Suppressor macrophage (primary cell): ENCODE results near the gene MAP1LC3B.
"Not testable (repeated sequence)": the region's sequence is repeated elsewhere in the genome, so short reads cannot be mapped to it uniquely, and the experiment has no call there.

Experiments used
- DNase-seq, 4 experiments: peaks; one replicate each; pipeline ENCODE4 v3.0.0-alpha.2; 2020 to 2022

Gene MAP1LC3B

DNA sequence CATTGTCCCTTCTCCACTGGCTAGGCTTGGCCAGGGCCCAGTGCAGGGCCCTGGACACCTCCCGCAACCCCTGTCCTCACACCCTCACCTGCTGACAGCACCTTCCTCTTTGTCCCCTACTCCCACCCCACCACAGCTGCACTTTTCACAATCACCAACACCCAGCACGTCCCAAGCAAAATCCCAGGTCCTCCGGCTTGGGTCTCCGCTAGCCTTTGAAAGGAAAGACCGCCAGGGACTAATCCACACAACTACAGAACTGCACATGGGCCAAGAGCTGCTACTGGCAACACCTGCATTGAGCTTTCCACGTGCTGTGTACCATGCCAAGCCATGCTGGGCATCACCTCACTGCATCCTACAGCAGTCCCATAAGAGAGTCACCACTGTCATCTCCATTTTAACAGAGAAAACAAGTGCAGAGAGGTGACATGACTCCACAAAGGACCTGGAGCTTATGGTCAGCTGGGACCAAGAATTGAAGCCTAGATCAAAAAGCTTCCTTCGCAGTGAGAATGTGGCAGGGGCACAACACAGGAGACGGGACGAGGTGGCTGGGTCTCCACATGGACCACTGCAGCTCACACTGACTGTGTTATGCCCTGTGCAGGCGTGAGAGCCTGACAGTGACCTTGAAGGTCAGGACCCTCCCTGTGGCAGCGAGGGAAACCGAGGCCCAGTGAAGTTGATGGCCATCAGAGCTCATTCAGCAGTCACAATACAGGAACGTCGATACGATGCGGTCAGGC is 31.1 kb upstream of the MAP1LC3B start:
- no peak for DNase-seq

DNA sequence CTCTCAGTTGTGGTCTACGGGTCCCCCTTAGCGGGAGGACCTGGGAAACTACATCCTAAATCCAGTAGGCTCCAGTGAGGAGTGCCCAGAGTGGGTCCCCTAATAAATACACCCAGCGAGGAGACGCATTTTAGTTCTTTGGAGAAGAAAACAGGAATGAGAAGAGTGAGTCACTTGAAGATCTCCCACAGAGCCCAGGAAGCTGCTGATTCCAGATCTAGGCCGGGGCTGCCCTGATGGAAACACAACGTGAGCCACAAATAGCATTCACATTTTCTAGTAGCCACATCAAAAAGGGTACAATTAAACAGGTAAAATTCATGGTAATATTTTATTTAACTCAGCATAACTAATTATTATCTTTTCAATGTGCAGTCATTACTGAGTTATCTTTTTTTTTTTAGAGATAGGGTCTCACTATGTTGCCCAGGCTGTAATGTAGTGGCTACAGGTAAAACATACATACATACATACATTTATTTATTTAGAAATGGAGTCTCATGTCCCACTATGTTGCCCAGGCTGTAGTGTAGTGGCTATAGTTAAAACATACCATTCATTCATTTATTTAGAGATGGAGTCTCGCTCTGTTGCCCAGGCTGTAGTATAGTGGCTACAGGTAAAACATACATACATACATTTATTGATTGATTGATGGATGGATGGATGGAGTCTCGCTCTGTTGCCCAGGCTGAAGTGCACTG is 30.1 kb upstream of the MAP1LC3B start:
- no peak for DNase-seq

DNA sequence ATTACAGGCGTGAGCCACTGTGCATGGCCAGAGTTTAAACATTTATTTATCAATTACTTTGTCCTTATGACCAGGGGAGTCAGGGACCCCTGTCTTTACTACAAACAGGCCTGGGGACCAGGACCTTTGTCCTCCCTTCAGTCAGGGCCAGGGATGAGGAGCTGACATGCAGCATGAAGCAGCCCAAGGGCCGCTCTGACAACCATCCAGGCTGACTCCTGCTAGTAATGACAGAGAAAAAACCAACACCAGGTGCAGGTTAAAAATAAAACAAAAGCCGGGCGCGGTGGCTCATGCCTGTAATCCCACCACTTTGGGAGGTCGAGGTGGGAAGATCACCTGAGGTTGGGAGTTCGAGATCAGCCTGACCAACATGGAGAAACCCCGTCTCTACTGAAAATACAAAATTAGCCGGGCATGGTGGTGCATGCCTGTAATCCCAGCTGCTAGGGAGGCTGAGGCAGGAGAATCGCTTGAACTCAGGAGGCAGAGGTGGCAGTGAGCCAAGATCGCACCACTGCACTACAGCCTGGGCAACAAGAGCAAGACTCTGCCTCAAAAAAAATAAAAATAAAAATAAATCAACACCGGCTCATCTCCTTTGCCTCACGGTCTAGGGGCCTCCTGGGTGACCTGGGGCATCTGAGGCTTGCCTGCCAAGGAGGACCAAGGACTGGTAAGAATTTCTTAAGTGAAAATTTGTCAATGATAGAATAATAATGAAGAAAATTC is 29.1 kb upstream of the MAP1LC3B start:
- DNase-seq = not testable (repeated sequence)

DNA sequence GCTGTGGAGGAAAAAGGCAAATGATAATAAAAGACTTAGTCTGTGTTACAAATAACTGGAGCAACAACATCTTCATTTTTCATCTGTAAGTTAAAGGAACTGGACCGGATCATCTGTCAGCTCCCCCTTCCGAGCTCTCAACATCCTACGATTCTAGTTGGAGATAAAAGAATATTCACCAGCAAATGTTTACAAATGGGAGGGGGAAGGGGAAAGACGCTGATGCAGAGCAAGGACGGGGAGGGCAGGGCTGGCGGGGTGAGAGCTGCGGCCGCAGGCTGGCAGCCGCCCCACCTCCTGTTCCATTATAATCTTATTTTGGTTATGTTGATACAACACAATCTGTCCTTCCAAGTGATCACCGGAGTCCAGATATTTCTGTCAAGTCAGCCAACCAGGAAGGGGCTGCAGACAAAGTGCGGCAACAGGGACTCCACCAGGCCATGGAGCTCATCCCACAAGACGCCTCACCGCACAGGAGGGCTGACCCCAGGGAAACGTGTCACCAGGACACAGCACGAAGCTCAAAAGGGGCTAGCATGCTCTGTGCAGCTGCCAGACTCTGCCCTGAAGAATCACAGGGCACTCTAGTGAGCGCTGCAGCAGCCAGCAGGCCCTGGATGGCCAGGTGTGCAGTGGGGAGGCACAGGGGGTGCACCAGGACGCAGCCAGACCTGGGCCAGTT is 28.2 kb upstream of the MAP1LC3B start:
- no peak for DNase-seq

DNA sequence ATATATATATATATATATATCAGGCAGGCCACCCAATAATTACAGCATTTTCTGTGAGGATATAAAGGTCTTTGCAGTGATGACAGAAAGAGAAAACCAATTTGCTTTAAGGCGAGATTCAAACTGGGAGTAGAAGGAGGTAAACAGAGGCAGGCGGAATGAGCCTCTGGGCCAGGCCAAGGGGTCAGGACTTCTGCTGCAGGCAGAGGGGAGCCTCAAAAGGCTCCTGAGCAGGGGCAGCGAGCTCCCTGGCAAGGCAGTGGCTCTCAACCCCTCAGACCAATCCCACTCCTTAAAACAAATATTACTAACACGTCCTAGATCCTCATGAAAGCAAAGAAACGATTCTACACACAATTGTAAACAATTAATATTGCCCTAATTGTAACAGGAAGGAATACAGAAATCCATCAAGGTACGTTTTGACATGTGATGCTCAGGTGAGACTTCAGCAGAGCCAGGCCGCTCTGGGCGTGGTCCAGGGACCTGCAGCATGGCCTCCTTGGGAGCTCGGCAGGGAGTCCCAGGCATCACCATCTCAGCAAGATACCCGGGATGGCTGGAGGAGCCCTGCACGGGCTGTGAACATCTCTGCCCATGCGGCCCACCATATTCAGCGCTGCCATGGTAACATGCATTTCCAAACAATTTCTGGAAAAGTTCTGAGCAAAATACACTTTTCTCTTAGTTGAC is 27.0 kb upstream of the MAP1LC3B start:
- no peak for DNase-seq

DNA sequence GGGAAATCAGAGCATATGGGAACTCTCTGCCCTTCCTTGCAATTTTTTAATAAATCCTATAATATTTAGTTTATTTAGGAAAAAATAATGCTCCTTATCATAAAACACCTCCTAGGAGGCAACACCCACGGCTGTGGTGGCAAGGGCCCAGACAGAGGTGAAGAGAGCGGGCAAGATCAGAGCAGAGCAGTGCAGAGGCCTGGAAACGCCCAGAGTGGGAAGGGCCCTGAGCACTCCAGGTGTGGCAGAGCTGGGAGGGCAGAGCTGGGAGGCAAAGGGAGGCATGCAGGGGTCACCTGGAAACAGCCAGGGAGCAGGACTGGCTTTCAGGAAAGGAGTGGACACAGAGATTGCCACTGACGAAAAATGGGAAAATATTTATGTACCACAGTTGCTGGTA is 25.8 kb upstream of the MAP1LC3B start:
- no peak for DNase-seq

DNA sequence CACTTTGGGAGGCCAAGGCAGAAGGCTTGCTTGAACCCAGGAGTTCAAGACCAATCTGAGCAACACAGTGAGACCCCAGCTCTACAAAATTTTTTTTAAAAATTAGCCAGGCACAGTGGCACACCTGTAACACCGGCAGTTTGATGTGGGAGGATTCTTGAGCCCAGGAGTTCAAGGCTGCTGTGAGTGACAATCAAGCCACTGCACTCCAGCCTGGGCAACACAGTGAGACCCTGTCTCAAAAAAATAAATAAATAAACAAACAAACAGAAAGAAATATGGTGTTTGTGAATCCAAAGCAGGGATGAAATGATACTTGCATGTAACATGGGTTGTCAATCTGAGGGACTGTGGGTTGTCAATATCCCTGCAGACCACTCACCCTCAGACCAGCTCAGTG is 25.2 kb upstream of the MAP1LC3B start:
- no peak for DNase-seq

DNA sequence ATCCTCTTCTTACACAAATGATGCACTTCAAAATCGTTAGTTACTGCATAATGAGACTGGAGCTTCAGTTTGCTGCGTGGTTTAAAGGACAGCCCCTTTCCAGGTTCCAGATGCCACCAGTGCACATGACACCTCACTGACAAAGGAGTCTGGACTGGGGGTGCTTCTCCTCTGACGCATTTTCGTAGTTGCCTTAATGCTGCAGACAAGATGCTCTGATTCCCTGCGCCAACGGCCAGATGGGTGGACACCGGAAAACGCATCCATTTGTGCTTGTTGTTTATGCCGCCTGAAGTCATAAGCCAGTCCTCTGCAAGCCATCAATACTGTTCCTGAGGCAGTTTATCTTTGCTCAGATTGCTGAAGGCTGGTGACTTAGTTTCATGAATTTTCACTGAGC is 24.6 kb upstream of the MAP1LC3B start:
- no peak for DNase-seq

DNA sequence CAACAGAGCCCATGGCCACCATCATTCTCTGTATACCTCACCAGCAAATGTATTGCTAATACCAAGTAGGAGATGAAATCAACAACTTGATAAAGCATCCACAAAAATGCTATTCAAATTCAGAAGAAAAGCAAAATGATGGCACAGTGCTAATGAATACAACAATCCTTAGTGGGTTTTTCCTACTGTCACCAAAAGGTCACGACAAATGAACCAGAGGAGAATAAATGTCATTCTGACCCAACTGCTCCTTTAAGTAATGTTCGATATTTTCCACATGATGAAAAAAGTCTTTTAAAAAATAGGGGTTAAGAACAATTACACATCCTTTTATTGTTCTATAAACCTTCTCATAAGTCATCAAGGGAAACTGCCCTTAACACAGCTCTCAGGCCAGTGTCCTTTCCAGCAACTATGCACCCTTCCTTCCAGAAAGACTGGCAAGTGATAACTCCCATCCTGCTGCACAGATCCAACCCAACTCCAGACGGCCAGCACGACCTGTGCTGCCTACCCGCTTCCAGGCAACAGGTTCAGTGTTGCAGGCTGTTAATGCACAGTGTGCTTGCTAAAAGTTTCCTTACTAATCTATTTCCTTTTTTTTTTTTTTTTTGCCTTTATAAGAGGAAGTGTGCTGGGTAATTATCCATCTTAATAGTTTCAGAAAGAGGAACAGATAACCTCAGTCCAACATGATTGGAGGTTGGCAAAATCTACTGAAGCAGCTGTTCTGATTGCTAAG is 23.9 kb upstream of the MAP1LC3B start:
- peak; percentile 32 to 81 (median 56) for DNase-seq

DNA sequence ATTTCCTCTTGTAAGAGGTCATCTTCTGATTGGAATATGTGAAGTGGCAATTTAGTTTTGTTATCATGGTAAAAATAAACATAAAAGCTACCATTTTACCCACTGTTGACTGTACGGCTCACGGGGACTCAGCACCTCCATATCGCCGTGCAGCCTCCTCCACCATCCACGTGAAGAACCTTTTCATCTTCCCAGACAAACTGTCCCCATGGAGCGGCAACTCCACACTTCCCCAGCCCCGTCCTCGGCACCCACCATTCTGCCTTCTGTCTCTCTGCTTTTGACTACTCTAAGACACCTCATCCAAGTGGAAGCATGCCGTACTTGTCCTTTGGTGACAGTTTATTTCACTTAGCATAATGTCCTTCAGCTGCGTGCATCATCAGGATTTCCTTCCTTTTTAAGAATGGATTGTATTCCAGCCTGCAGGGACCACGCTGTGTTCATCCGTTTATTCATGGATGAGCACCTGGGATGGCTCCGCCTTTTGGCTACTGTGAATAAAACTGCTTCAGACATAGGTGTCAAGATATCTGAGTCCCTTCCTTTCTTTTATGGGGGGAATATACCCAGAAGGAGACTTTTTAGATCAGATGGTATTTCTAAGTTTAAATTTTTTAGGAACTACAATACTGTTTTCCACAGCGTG is 22.9 kb upstream of the MAP1LC3B start:
- DNase-seq = no peak

DNA sequence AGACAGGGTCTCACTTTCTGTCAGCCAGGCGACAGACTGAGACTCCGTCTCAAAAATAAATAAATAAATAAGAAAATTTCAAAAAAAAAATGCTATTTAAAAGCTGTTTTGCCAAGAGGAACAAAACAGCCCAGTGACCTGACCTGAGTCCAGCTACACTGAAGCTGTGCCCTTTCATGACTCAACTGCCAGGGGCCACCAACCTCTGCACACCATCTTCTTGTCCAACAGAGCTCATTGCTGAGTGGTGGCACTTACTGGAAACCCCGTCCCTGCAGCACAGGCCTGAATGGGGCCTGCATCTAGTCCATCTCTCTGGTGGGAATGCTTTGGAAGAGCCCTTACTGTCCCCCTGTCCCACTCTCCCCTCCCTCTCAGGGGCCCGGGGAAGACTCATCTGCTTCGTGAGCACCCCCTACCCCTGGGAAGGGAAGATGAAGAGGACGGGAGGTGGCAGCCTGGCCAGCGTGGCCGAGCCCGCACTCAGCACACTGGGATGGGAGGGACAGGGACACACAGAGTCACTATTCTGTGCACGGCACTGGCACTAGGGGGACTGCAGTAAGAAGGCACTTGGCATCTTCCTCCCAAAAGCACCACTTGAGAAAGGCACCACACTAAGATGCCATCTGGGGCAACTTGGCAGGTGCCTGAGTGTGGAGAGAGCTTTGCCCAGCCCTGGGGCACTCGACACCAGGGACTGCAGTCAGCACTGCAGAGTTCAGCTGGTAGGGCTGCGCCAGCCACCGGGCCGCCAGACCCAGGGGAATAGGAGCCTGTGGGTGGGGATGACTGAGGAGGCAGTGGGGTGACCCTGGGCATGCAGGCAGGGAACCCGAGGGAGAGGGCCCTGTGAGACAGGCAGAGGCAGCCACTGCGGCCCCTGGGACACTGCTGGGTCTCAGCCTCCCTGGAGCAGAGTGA is 22.1 kb upstream of the MAP1LC3B start:
- no peak for DNase-seq

DNA sequence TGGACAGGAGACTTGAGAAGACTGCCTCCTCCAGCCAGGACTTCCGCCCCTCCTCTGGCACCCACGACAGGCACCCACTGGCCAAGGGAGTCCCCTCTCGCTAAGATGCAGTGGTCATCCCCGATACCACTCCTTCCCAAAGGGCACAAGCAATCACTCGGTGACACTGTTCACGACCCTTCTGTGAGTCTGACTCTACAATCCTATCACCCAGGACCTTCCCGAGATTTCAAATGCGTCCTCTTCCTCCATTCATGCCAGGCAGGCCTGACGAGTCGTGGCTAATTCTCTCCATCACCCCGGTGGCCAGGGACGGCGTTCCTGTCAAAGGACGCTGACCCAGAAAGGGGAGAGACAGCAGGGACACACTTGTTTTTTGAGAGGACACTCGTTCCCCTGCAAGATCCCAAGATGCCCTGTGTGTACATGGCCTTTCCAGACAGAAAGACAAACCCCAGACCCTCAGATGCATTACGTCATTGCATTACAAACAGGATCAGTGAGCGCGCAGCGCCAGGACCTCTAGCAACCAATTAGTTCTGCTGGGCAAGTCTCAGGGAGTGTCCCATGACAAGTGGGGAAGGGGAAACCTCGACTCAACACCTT is 20.8 kb upstream of the MAP1LC3B start:
- no peak for DNase-seq

DNA sequence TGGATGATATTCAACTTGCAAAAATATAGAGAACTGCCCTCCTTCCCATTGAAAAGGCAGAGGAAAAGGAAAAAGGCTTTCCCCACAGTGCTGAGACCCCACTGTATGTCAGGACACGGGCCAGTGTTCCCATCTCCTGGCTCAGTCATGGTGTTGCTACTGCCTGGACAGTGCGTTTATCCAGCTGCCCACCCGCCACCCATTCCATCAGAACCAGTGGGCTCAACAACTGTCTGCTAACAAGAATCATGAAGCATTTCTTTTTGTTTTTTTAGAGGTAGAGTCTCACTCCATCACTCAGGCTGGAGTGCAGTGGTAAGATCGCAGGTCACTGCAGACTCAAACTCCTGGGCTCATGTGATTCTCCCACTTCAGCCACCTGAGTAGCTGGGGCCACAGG is 19.8 kb upstream of the MAP1LC3B start:
- DNase-seq = no peak

DNA sequence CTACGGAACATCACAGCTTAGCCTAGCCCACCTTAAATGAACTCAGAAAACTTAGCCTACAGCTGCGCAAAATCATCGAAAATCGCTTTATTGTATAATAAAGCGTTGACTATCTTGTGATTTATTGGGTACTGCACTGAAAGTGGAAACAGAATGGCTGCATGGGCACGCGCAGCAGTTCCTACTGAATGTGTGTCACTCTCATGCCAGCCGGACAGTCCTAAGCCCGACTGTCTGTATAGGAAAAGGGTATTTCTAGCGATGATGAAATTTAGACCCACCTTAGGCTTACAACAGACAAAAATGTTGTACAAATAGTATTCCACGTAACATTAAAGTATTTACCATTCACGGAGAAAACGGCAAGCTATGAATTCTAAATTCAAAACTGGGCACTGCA is 17.8 kb upstream of the MAP1LC3B start:
- no peak for DNase-seq

DNA sequence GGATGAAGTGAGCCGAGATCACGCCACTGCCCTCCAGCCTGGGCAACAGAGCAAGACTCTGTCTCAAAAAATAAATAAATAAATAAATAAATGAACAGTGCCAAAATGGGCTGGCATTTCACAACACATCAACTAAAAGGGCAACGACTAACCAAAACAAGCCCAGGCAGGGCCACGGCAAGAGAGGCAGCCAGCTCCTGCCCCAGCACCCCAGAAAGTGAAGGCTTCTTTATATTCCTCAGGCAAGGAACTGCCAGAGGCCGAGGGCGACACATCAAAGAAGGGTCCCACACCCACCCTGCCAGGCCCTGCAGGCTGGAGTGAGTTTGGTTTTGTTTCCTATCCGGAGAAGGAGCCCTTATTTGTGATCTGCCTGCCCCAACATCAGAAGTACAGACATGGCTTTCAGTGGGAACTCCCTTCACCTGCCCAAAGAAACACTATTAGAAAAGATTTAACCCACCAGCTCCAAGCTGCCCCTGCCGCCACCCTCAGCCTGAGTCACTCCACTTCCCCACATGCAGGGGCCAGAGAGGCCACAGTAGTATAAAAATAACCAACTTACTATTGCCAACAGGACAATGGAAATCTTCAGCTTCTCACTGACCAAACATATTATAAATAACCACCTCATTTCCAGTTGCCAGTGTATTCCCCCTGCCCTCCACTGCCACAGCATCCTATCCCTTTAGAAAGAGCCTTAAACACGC is 16.6 kb upstream of the MAP1LC3B start:
- DNase-seq = peak in 3 of 4 experiments; percentile 31 to 51 (median 36)

DNA sequence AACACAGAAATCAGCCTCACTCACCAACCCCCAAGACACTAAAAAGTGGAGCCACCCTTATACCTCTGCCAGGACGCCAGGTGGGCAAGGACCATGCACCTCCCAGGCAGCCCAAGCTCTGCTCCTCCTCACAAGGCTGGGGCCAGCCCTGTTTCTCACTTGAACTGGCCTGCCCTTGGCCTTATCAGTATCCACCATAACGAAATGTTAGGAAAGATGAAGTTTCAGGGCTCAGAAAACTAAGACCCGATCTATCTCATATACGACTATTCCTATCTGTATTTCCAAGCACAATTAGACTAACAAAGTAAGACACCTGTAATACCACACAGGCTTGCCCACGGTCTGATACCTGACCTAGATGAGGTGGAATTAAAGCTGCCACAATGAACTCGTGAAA is 15.5 kb upstream of the MAP1LC3B start:
- DNase-seq = no peak

DNA sequence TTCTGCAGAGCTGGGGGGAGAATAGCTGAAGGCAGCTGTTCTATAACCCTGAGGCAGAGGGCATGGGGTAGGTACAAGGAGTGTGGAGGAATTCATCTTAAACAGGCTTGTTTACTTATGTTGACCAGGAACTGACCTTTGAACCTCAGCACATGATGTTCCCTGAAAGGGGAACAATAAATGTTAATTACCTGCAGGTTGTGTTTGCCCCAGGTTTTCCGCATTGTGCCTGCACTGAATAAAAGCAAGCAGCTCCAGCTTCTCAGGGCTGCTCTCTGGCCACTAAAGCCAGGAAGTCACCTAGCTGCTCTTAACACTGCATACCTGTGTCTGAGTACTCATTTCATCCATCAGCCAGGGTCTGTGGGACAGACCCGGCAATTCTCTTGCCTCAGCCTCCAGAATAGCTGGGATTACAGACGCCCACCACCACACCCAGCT is 12.8 kb upstream of the MAP1LC3B start:
- DNase-seq = not testable (repeated sequence)

DNA sequence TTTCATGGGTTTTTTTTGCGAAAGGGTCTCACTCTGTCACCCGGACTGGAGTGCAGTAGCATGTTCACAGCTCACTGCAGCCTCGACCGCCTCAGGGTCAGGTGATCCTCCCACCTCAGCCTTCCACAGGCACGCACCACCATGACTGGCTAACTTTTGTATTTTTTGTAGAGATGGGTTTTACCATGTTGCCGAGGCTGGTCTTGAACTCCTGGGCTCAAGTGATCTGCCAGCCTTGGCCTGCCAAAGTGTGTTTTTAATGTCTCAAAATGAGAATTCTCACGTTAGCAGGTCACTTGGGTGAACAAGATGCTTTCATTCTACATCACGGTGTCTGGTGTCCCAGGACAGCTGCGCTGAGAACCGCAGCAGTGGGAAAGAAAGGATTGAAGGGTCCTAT is 11.7 kb upstream of the MAP1LC3B start:
- no peak for DNase-seq

DNA sequence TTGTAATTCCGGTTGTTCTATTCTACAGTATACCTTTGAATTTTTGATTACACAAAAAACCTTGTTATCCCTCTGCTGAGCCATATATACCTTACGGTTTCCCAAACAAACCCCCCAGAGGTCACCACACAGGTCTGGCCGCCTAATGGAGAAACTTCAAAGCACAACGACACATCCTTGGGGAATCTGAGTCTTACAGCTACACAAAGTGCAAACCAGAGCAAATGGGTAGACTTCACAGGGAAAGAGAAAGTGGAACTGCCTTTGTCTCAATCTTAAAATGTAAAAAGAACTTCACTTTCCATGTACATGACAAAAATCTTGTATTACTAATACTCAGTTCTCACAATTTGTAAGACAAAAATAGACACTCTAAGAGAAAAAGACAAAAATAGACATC is 11.3 kb upstream of the MAP1LC3B start:
- peak in 1 of 4 experiments; percentile 12 for DNase-seq
